Testis (tissue), 2 donors: ENCODE measurements around the gene TBCD.

Experiments used
- CTCF ChIP-seq, 3 experiments: fragments of 450-650 bp in 2 of 3; fragments of 200-600 bp in 1 of 3; sonication (generic) in 1 of 3; IDR thresholded peaks; one replicate each; pipeline ENCODE4 v1.5.1; 2016 to 2019; ENCODE audit warnings: antibody characterized with exemption in 3 of 3, mild to moderate bottlenecking in 2 of 3, moderate library complexity in 1 of 3
- POLR2A ChIP-seq: fragments of 450-650 bp; IDR thresholded peaks from one replicate; pipeline ENCODE4 v1.6.1; 2017; ENCODE audit warnings: antibody characterized with exemption, mild to moderate bottlenecking, moderate library complexity

- TF ChIP-seq CTCF (IDR thresholded peaks at IDR 0.05) (no peak), POLR2A (no peak)
These were observed 47.7 kb downstream of the TBCD start for GRCh38 chr17:82799591-82799990.
